ENCODE measurements around the gene VTI1A.

GRCh38 chr10:112512294-112512693, 65.3 kb downstream of the VTI1A start:
- no peak for TF ChIP-seq CTCF (IDR thresholded peaks at IDR 0.05)
- TF ChIP-seq POLR2A (IDR thresholded peaks at IDR 0.05), result no peak
- no peak for TF ChIP-seq POLR2AphosphoS5 (IDR thresholded peaks at IDR 0.05)

All from breast epithelium (tissue), 3 donors.